Stimulated activated CD4-positive, alpha-beta T cell treated with anti-CD3 and anti-CD28 coated beads, TNF-alpha, amount 100 ng/mL, for 4 hours (primary cell): Measurements from ENCODE around the gene ERP27.

ENCODE experiments used
- DNase-seq, 3 experiments: peaks; one replicate each; pipeline ENCODE4 v3.0.0-alpha.2; 2020; ENCODE audit warnings: low read depth in 3 of 3

Gene ERP27

DNA sequence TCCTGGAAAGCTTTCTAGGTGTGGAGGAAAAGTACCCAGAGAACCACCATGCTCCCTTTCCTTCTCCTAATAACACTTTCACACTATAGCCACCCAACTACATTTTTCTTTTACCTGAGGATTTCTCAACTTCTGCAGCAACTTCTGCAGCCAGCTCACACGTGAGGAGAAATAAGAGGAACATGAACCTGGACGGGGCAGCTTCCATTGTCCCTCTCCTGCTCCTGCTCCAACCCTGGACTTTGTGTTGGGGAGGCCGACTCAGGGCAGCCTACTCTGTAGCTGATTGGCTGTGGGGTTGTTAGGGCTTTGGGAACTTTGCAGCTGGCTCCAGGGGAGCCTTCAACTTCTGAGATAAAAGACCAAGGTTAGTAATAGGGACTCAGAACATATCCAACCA lies at the start of gene ERP27:
Gene ERP27 (minus strand): TSS at position 237 of the 400 bp plus-strand sequence. CDS start 29 bp downstream, at position 208.
- no peak for DNase-seq

GRCh38 chr12:14988035-14988434 lies 49.7 kb upstream of the ERP27 start:
- no peak for DNase-seq

- DNase-seq, result no peak
These were observed 48.1 kb upstream of the ERP27 start for GRCh38 chr12:14986449-14986848.

GRCh38 chr12:14984766-14985285 lies 46.5 kb upstream of the ERP27 start:
- no peak for DNase-seq

GRCh38 chr12:14984036-14984435 lies 45.7 kb upstream of the ERP27 start:
- no peak for DNase-seq

GRCh38 chr12:14982991-14983390 lies 44.7 kb upstream of the ERP27 start:
- no peak for DNase-seq

GRCh38 chr12:14982562-14982961 lies 44.2 kb upstream of the ERP27 start:
- DNase-seq, result no peak

GRCh38 chr12:14981049-14981448 lies 42.7 kb upstream of the ERP27 start:
- DNase-seq, result no peak

- no peak for DNase-seq
These were observed 41.1 kb upstream of the ERP27 start for GRCh38 chr12:14979468-14979867.

DNA sequence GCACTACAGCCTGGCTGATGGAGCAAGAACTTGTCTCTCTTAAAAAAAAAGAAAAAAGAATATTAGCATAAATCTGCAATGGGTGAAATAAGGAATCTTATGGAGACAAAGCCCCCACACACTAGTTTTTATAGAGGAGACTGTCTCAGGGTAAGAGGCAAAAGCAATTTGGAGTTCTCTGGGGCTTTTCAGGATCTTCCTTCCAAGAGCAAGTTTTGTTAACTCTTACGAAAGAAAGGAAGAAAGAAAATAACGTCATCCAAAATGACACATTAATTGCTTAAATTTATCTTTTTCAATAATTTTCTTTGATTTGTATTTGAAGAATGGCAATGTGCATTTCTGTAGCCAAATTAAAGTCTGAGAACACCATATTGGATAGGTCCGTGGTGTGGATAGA lies 38.3 kb upstream of the ERP27 start:
- DNase-seq, result no peak

DNA sequence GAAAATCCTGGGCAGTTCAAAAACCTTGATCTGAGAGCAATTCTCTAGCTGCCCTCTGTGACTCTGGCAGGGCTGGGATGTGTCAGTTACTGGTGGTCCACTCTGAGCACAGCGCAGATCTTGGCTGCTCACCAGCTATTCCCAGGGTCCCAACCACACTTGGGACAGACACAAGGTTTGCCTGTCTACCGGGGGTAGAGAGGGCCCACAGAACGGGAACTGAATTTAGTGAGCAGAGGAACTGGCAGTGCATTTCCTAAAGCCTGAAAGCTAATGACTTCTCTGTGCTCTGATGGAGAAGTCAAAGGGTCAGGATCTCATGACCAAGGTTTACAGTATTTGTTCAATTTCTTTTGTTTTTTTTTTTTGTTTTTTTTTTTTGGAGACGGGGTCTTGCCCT lies 37.1 kb upstream of the ERP27 start:
- no peak for DNase-seq

- DNase-seq, result no peak
These were observed 36.3 kb upstream of the ERP27 start for GRCh38 chr12:14974633-14975032.

DNA sequence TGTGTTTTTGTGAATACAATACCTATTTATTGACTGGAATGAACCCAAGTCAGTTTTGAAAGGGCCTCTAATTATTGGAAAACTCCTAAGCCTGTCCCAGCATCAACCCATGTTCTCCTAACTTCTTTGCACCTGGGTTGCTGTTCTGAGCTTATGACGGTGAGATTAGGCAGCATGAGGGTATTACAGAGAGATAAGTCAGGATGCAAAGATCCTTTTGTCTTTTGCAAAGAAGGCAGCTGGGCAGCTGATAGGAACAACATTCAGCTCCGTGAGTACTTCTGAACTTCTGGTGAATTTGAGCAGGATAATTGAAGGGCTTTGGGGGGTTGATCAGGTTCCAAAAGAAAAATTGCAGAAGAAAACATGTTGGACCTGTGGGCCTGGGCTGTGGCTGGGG lies 34.5 kb upstream of the ERP27 start, which contains the start of gene PDE6H:
Gene PDE6H (plus strand): TSS at position 227 of the 400 bp plus-strand sequence. CDS start 4,971 bp downstream, outside the sequence.
- no peak for DNase-seq

DNA sequence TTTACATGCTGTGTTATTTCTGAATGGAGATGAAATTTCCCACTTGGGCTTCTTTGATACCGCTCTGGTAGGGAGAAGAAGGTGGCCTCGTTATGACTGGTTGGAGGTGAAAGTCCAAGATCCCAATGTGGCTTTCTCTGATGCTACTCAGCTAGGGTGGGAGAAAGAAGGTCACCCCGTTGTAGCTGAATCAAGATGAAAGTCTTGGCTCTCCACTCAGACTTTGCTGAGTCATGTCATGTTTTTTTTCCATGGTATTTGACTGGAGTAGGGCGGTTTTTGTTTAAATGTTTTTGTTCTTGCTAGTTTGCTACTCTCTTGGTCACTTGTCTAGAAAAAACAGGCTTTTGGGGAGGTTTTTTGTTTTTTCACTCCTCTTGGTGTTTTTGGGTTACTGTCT lies 32.1 kb upstream of the ERP27 start:
- DNase-seq, result no peak

- no peak for DNase-seq
These were observed 30.1 kb upstream of the ERP27 start for GRCh38 chr12:14968478-14968877.

- no peak for DNase-seq
These were observed 26.9 kb upstream of the ERP27 start for GRCh38 chr12:14965221-14965620.

DNA sequence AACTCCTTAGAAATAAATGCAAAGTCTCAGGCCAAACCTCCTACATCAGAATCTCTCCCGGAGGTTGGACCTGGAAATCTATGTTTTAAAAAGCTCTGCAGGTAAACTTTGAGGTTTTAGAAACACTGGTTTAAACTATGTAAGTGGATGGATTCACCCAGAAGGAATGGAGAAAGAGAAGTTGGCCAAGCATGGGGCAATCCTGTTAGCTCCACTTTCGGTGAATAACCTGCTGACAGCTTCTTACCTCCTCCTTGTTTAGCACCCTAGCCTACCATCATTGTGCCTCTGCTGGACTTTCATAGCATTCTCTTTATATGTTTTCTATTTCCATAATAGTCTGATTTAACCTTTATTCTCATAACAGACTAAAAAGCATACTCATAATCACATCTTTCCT lies 26.1 kb upstream of the ERP27 start:
- DNase-seq, result no peak

- DNase-seq, result no peak
These were observed 25.2 kb upstream of the ERP27 start for GRCh38 chr12:14963520-14963919.

DNA sequence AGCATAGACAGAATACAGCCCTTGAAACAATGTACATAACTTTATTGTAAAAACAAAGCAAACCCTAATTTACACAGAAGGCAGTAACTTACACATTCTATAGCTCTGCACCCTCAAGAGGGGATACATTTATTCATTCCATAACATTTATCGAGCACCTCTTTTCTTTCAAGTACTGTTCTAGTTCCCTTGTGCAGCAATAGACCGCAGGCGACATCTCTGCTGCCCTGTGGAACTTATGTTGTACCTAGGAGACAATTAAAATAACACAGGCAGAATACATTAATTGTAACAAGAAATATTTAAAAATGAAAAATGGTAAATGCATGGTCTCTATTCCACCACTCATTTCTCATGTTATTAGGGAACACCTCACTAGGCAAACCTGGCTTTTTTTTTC lies 24.5 kb upstream of the ERP27 start:
- no peak for DNase-seq

- no peak for DNase-seq
These were observed 23.8 kb upstream of the ERP27 start for GRCh38 chr12:14962153-14962539.

DNA sequence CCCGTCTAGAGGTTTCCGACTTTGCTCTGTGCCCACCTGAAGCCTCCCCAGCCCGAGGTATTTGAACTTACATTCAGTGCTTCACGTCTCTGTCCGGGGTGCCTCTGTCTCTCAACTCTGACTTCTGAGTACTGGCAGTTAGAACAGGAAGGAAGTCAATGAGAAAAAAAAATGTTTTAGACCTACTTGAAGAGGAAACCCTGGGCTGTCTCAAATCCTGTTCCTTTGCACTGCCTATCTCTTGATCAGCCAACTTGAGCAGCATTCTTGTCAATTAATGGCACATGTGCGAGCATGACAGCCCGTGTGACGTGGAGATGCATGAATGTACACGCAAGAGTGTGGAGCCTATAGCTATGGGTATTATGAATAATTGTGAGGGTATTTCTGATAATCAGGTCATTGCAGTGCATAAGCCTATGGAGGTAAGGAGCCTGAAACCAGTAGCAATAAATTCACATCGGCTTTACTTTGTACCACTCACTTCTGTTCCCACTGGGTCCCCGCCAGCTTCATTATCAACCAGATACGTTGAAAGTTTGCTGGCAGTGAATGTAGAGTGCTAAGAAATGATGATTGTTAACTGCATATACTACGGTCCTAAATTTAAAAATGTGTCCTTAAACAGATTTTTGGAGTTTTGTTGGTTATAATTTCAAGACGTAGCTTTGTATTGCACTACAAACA lies 23.3 kb upstream of the ERP27 start, which contains the start of gene ARHGDIB:
Gene ARHGDIB (minus strand): TSS at position 136 of the 687 bp plus-strand sequence. CDS start 10,889 bp downstream, outside the sequence.
- peak in 2 of 3 experiments; percentile 47 to 53 for DNase-seq

DNA sequence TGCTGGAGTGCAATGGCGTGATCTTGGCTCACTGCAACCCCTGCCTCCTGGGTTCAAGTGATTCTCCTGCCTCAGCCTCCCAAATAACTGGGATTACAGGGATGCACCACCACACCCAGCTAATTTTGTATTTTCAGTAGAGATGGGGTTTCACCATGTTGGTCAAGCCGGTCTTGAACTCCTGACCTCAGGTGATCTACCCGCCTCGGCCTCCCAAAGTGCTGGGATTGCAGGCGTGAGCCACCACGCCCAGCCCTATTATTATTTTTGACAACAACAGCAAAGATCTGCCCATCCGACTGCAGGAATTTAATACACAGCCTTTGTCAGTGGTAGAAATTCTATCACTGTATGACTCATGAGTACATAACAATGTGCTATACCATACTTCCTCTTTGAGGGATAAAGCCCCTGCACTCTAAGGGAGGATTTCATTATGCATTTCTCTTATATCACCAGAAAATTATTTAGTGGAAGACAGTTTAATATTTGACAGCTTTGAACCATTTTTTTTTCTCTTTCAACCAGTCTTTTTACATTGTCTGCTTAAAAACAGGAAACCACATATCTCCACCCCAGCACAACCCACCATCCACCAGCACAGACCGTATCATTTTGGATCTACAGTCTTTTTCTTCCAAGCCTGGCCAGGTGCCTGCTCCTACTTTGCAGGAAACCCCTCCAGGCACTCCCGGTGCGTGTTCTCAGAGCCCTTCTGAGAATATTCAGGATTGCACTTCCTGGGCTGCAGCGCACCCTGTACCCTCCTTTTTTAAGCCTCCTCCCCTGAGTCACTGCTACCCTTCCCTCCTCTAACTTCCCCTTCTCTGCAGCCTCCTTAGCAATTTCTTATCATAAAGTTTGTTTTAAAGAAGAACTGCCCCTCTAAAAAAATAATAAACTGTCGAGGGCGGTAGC lies 22.5 kb upstream of the ERP27 start:
- DNase-seq, result no peak
